ENCODE measurements around the gene EML6. TPM values are rescaled to one million over a fixed set of nuclear protein-coding genes. Genes with fewer than 3 reads are reported as not detected.

EML6 gene
- total and polyA plus RNA-seq, 2 of the 8 experiments (the other 6 are each of a cell fraction or from before 2014, with no cell fraction given), result 1.2 to 1.6 TPM

- no peak for TF ChIP-seq KDM5A (IDR thresholded peaks at IDR 0.05; ENCODE audit: low read length)
- no peak for TF ChIP-seq MAFK (IDR thresholded peaks at IDR 0.05; ENCODE audit: low read depth, low read length)
- no peak for TF ChIP-seq CBX5 (IDR thresholded peaks at IDR 0.05; ENCODE audit: low read depth, low read length)
- no peak for TF ChIP-seq RAD21 (IDR thresholded peaks at IDR 0.05 in 1 of 2, conservative IDR thresholded peaks at IDR 0.05 in 1 of 2; ENCODE audit: low read depth in 2 of 2, low read length in 2 of 2)
Observed at GRCh38 chr2:54947136-54947535, 223.7 kb downstream of the EML6 start (continued).
